Breast epithelium (tissue), 4 donors: Measurements from ENCODE around the gene IQGAP1. TPM values are rescaled to one million over a fixed set of nuclear protein-coding genes. Genes with fewer than 3 reads are reported as not detected.

Experiments
- DNase-seq, 2 donors: peaks; one replicate each; pipeline ENCODE4 v3.0.0-alpha.2; 2019; ENCODE audit warnings: low spot score in 2 of 2
- H3K27ac ChIP-seq, 2 donors: fragments of 200-600 bp; sonication (generic) in 1 of 2; one replicate each; pipeline ENCODE4 v1.5.1; 2016 to 2019; ENCODE audit warnings: mild to moderate bottlenecking in 1 of 2
- H3K27me3 ChIP-seq, 2 donors: fragments of 200-600 bp; sonication (generic) in 1 of 2; one replicate each; pipeline versions ENCODE4 v1.5.1 to v1.6.0; 2017 to 2019; ENCODE audit warnings: control low read depth in 1 of 2, mild to moderate bottlenecking in 1 of 2
- H3K36me3 ChIP-seq: fragments of 200-600 bp; one replicate; pipeline ENCODE4 v1.5.1; 2019
- H3K4me1 ChIP-seq, 2 donors: fragments of 200-600 bp; sonication (generic); one replicate each; pipeline ENCODE4 v1.5.1; 2016 to 2019; ENCODE audit warnings: control low read depth in 1 of 2
- H3K4me3 ChIP-seq, 3 donors: fragments of 200-600 bp; sonication (generic); 1 replicate in 2 of 3; 2 replicates in 1 of 3; pipeline ENCODE4 v1.5.1; 2016 to 2019; ENCODE audit warnings: mild to moderate bottlenecking in 3 of 3, moderate library complexity in 2 of 3
- H3K9me3 ChIP-seq, 2 donors: fragments of 200-600 bp; sonication (generic) in 1 of 2; one replicate each; pipeline ENCODE4 v1.5.1; 2016 to 2019; ENCODE audit warnings: control low read depth in 1 of 2
- POLR2A ChIP-seq: fragments of 450-650 bp; IDR thresholded peaks from one replicate; pipeline ENCODE4 v1.6.1; 2016; ENCODE audit warnings: antibody characterized with exemption, mild to moderate bottlenecking, moderate library complexity
- POLR2AphosphoS5 ChIP-seq, 3 donors: sonication (generic); formaldehyde crosslinking; IDR thresholded peaks; one replicate each; pipeline ENCODE4 v1.6.1; 2017; ENCODE audit warnings: antibody characterized with exemption in 3 of 3
- intact Hi-C: fragments of 100-400 bp; cut with DNase I; formaldehyde crosslinking; loops from one replicate; pipeline ENCODE4 v1.15.1; 2023; ENCODE audit warnings: low total_unique reads
- total RNA-seq, 3 donors: library from RNA; depleted of rRNA; stranded (reverse); fragments of >200 nt; gene quantifications; one replicate each; pipeline ENCODE4 v1.1.0, GENCODE V29; 2016
- TF ChIP-seq, protein P1 (sequence below), 3 donors: fragments of 450-650 bp; IDR thresholded peaks; one replicate each; pipeline ENCODE4 v1.5.1; 2016 to 2017; ENCODE audit warnings: antibody characterized with exemption in 3 of 3, mild to moderate bottlenecking in 3 of 3, moderate library complexity in 3 of 3

The IQGAP1 gene
- total RNA-seq, 3 donors from 2014 or later = 244 to 387 (median 288) TPM

DNA sequence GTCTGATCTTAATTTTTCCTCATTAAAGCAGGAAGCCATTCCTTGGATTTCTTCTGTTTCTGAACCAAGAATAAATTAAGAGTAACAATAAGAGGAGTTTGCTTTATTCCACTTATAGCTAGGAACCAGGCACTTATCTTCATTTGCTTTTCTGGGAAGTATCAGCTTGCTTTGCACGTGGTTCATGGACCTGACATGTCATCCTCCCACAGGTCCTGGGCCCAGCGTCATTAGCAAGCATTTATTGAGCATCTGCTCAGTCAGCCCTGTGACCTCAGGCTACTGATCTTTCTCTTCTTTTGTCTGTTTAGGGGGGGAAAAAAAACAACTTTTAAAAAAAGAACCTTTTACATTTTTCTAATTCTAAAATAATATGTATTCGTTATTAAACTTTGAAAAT is 107.0 kb downstream of the IQGAP1 start:
- Histone ChIP-seq H3K9me3 (no peaks in the 10 kb centered on the region), H3K4me1 (no peaks in the 10 kb centered on the region), H3K36me3 (peaks cover 10% of the 10 kb centered on the region), H3K27me3 (no peaks in the 10 kb centered on the region), H3K27ac (no peak overlapping the region), H3K4me3 (no peak overlapping the region)
- intact Hi-C loops = no loop called here
- DNase-seq = no peak
- TF ChIP-seq POLR2AphosphoS5 (IDR thresholded peaks at IDR 0.05) = no peak
- TF ChIP-seq, protein P1, sequence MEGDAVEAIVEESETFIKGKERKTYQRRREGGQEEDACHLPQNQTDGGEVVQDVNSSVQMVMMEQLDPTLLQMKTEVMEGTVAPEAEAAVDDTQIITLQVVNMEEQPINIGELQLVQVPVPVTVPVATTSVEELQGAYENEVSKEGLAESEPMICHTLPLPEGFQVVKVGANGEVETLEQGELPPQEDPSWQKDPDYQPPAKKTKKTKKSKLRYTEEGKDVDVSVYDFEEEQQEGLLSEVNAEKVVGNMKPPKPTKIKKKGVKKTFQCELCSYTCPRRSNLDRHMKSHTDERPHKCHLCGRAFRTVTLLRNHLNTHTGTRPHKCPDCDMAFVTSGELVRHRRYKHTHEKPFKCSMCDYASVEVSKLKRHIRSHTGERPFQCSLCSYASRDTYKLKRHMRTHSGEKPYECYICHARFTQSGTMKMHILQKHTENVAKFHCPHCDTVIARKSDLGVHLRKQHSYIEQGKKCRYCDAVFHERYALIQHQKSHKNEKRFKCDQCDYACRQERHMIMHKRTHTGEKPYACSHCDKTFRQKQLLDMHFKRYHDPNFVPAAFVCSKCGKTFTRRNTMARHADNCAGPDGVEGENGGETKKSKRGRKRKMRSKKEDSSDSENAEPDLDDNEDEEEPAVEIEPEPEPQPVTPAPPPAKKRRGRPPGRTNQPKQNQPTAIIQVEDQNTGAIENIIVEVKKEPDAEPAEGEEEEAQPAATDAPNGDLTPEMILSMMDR (IDR thresholded peaks at IDR 0.05) = no peak
- no peak for TF ChIP-seq POLR2A

DNA sequence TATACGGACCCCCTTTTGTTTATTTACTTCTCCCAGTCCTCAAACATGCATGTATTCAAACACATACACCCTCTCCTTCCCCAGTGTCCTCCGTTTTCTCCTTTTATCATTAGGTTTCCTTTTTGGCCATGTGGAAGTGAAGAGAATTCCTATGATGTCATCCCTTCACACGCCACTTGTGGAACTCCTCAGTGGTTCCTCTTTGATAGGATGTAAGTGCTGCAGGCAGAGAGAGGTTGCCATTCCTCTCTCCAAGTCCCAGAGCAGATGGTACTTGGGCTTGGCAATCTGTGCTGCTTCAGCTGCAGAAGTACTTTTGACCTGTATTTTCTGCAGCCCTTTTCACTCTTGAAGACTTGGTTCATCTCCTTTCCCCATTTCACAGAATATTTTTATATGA is 108.7 kb downstream of the IQGAP1 start:
- intact Hi-C loops = no loop called here
- Histone ChIP-seq H3K9me3 (no peaks in the 10 kb centered on the region), H3K27ac (no peak overlapping the region), H3K4me3 (no peak overlapping the region), H3K36me3 (peaks cover 10% of the 10 kb centered on the region), H3K4me1 (no peaks in the 10 kb centered on the region), H3K27me3 (no peaks in the 10 kb centered on the region)
- TF ChIP-seq POLR2A (no peak), POLR2AphosphoS5 (IDR thresholded peaks at IDR 0.05) (no peak)
- TF ChIP-seq, protein P1 (IDR thresholded peaks at IDR 0.05) = no peak
- DNase-seq = no peak

GRCh38 chr15:90497376-90497775 is 109.3 kb downstream of the IQGAP1 start:
- TF ChIP-seq POLR2A (no peak), POLR2AphosphoS5 (IDR thresholded peaks at IDR 0.05) (no peak)
- TF ChIP-seq, protein P1 (IDR thresholded peaks at IDR 0.05) = no peak
- H3K9me3 ChIP-seq = no peaks in the 10 kb centered on the region
- no peak for DNase-seq
- intact Hi-C loops = no loop called here
- peaks cover 10% of the 10 kb centered on the region for H3K36me3 ChIP-seq
- no peak overlapping the region for H3K4me3 ChIP-seq
- no peaks in the 10 kb centered on the region for H3K4me1 ChIP-seq
- H3K27ac ChIP-seq = no peak overlapping the region
- no peaks in the 10 kb centered on the region for H3K27me3 ChIP-seq

DNA sequence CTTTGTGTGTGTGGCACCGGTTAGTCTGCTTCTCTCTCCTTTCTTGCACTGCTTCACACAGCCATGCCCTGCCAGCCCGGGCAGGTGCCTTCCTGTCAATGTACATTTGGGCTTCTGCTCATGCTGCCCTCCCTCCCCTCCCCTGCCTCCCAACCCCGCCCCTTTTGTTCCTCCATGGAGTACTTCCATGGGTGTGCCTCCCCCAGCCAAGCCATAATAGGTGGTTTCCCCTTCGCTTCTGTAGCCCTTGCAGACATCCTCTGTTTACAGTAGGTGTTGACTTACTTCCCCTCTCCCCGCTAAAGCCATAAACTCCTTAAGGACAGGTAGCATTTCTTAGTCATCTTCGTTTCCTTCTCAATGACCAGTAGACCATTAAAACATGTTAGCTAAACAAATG is 109.9 kb downstream of the IQGAP1 start:
- no peak for DNase-seq
- Histone ChIP-seq H3K4me1 (no peaks in the 10 kb centered on the region), H3K27ac (no peak overlapping the region), H3K4me3 (no peak overlapping the region), H3K27me3 (no peaks in the 10 kb centered on the region), H3K36me3 (peaks cover 10% of the 10 kb centered on the region), H3K9me3 (no peaks in the 10 kb centered on the region)
- TF ChIP-seq POLR2A (no peak), POLR2AphosphoS5 (IDR thresholded peaks at IDR 0.05) (no peak)
- TF ChIP-seq, protein P1 (IDR thresholded peaks at IDR 0.05) = no peak
- intact Hi-C loops = no loop called here

DNA sequence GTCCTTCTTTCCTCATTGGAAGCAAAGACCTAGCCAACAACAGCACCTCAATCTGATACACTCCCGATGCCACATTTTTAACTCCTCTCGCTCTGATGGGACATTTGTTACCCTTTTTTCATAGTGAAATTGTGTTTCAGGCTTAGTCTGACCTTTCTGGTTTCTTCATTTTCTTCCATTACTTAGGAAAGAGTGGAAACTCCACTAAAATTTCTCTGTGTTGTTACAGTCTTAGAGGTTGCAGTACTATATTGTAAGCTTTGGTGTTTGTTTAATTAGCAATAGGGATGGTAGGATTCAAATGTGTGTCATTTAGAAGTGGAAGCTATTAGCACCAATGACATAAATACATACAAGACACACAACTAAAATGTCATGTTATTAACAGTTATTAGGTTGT is 112.1 kb downstream of the IQGAP1 start:
- H3K9me3 ChIP-seq = no peaks in the 10 kb centered on the region
- DNase-seq = no peak
- peaks cover 10% of the 10 kb centered on the region for H3K36me3 ChIP-seq

More for the DNA sequence above, 112.1 kb downstream of the IQGAP1 start:
- Histone ChIP-seq H3K27me3 (no peaks in the 10 kb centered on the region), H3K27ac (no peak overlapping the region), H3K4me3 (no peak overlapping the region), H3K4me1 (no peaks in the 10 kb centered on the region)
- intact Hi-C loops = no loop called here
- TF ChIP-seq POLR2AphosphoS5 (IDR thresholded peaks at IDR 0.05) (no peak), POLR2A (no peak)
- TF ChIP-seq, protein P1 (IDR thresholded peaks at IDR 0.05) = no peak
